Activated CD8-positive, alpha-beta memory T cell treated with anti-CD3 and anti-CD28 coated beads, Interleukin-2, amount 50 U/mL, for 48 hours (primary cell): Measurements from ENCODE around the gene CEBPZOS.
"Not testable (repeated sequence)": the region's sequence is repeated elsewhere in the genome, so short reads cannot be mapped to it uniquely, and the experiment has no call there.

Experiments
- DNase-seq: peaks from one replicate; pipeline ENCODE4 v3.0.0-alpha.2; 2020

CEBPZOS gene

DNA sequence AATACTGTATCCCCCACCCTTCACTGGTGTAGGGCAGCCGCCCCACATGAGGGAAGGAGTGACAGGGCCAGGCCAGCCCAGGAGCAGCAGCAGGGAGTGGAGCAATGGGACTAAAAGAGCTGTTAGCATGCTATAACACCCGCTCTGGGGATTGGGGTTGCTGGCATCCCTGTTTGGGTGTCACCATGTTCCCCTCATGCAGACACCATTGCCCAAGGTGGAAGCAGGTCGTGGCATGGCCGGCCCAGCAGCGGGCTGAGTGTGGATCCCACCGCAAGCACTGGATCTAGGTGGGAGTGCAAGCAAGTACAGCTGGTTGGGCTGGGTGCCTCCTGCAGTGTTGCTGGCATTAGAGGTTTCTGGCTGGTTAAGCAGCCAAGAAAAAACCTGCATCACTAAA, 4.5 kb upstream of the CEBPZOS start:
- no peak for DNase-seq

DNA sequence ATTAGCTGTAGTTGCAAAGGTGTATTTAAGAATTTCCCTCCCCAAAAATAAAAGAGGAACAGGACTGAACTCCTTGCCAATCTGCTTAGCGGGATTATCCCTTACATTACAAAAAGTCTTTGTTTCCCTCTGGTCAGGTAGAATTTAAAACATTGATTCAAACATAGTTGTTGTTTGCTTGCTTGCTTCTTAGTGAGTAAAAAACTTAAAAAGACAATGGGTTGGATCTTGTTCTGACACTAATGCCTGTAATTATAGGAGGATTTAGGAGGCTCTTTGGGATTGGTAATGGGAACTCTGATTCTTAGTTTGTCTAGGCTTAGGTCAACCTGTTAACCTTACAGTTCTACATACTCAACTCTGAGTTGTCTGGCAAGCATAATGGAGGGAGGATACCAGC, 3.7 kb upstream of the CEBPZOS start:
- DNase-seq: no peak

DNA sequence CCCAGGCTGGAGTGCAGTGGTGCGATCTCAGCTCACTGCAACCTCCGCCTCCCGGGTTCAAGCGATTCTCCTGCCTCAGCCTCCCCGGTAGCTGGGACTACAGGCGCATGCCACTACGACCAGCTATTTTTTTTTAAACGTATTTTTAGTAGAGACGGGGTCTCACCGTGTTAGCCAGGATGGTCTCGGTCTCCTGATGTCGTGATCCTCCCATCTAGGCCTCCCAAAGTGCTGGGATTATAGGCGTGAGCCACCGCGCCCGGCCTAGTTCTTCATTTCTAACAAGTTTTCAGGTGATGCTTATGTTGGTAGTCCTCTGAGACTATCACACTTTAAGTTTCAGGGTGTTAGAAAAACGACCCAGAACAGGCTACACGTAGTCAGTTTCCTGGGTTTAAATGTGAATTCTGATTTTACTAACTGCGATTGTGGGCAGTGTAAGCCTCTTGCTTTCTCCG, 405 bp upstream of the CEBPZOS start:
- not testable (repeated sequence) for DNase-seq

DNA sequence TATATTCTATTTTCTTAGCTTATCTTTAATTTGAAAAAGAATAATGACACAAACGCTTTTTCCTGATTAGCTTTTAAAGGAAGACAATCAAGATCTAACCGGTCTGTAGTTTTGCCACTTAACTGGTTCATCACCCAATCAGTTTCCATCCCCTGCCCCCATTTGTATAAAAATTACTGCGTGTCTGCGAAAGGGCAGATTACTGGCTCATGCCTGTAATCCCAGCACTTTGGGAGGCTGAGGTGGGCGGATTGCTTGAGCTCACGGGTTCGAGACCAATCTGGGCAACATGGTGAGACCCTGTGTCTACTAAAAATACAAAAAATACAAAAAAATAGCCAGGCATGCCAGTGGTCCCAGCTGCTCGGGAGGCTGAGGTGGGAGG, 2.4 kb downstream of the CEBPZOS start:
- DNase-seq: no peak

DNA sequence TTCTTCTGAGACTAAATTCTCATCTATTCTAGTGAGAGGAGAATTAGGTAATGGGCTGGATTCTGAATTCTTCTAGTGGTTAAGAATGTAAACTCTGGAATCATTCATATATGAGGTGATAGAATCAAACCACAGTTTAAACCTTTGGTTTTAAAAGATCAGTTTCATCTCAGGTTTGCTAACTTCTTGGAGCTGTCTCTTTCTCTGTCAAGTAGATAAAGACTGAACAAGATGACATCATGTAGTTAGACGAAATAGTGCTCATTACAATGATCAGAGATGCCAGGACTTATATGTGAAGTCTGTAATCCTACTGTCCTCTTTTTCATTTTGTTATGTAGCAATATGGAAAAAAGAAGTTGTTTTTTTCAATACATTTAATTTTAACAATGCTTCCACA, 4.9 kb downstream of the CEBPZOS start:
- no peak for DNase-seq

DNA sequence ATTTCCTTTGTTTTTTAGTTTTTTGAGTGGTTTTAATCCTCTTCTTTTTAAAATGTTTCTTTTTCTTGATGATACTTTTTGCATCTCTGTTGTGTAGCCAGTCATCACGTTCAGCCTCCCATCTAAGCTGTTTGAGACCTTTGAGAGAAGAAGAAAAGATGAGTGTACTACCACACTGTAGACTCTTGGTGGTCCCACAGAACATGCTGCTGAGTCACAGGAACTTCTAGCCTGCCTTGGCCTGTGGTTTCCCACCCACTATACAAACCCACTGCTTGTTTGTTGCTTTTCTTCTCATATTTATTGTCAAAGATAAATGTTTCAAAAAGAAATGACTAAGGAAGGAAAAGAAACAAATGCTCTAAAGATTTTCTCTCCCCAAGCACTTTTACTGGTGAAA, 5.5 kb downstream of the CEBPZOS start:
- DNase-seq: no peak

DNA sequence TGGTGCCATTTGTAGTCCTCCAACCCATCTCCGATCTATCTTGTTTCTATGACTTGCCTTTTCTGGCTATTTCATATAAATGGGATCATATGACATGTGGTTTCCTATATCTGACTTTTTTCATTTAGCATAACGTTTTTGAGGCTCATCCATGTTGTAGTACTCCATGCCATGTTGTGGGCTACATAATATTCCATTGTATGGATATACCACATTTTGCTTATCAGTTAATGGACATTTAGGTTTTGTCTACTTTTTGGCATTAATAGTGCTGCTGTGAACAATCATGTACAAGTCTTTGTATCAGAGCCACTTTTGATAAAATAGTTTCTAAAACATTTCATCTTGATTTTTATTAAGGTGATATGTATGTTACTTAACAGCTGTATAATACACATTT, 7.4 kb downstream of the CEBPZOS start:
- DNase-seq: no peak

- DNase-seq: not testable (repeated sequence)
Observed at GRCh38 chr2:37205071-37205661, 8.9 kb downstream of the CEBPZOS start.

DNA sequence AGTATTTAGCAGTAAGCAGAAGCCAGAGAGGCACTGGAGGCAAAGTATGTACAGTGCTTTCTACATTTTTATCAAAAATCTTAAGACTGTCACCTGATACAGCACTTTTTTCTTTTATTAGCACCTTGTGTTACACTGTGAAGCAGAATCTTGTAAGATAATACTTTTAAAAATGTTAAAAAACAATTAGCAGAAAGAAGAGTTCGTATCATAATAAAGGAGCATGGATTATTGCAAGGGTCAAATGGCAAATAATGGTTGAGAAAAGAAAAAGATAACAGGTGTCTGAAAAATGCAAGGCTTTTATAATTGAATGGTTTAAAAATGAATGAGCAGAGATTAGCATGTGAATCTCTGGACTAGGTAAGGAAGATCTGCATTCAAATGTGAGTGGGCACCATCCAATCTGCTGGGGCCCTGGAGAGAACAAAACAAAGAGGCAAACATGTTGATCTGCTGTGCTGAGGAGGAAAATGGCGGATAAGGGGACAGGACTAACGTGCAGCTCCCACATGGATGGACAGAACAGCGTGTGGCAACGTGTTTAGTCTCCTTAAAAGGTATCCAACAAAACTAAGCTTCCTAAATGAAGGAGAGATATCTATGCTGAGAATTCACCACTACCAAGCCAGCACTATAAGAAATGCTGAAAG, 9.5 kb downstream of the CEBPZOS start:
- no peak for DNase-seq

- not testable (repeated sequence) for DNase-seq
Observed at GRCh38 chr2:37206760-37207159, 10.5 kb downstream of the CEBPZOS start.

GRCh38 chr2:37211212-37211611, 14.9 kb downstream of the CEBPZOS start:
- DNase-seq: no peak

DNA sequence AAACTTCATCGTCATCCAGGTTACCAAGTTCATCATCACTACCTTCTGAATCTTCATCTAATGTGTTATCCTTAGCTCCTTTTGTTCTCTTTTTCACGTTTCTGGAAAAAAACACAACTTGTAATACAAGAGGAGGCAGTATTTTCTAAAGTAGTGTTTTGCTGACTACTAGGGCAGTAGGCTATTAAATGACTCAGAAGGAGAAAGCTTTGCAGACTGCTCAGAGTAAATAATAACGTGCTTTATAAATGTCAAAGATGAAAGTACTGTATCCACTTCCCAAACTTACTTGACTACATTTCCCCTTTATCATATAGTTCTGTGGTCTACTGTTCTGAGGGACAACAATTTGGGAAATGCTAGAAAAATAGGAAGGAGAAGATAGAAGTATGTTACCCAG, 15.6 kb downstream of the CEBPZOS start:
- DNase-seq: no peak

DNA sequence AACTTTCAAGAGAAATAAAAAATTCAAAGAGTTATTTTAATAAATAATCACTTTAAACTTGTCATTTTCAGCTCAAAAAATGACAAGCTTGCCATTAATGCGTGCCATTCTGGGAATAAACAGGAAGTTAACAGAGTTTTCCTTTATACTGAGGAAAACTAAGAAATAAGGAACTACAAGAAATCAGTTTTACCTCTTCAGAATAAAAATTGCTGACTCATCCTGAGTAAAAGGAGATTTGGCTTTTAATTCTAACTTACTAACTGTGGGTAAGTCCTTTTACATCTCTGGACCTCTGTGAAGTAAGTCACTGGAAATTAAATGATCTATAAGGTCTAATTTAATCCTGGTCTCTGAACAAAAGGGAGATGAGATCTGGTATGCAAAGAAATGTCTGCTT, 19.0 kb downstream of the CEBPZOS start:
- DNase-seq: no peak

GRCh38 chr2:37219046-37219445, 22.8 kb downstream of the CEBPZOS start:
- DNase-seq: no peak

DNA sequence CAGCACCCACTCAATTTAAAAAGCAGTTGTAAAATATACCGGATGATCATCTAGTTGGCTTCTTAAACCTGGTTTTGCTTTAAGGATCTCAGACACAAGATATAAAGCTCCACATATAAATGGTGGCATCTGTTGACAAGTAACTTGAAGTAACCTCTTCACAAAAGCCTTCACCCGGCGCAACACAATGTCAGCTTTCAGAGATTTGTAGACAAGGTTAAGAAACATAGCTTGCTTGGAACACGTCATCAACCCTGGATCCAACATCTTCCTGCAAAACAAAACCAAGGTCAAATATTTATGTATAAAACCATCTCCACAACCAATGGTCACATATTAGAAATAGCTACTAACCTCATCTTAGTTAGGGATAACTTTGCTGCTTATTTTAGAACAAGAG, 26.8 kb downstream of the CEBPZOS start:
- DNase-seq: no peak

GRCh38 chr2:37224063-37224462, 27.8 kb downstream of the CEBPZOS start:
- no peak for DNase-seq

- not testable (repeated sequence) for DNase-seq
Observed at GRCh38 chr2:37225129-37225528, 28.8 kb downstream of the CEBPZOS start.

GRCh38 chr2:37226863-37227262, 30.6 kb downstream of the CEBPZOS start:
- no peak for DNase-seq

DNA sequence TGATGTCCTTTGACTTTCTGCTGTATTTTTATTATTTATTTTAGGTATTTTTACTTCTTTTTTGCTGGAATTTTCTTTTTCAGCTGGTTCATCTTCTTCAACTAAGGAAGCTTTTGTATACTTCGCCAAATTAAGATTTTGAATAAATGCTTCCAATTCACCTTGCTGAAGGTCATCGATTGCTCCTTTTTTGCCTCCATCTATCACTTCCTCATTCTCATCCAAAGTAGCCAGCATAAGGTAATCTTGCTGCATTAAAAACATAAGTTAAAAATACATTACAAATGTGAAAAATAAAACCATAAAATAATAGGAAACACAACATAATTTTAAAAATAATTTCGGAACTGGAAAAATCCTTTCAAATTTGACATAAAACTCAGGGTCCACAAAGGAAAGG, 32.5 kb downstream of the CEBPZOS start:
- no peak for DNase-seq

DNA sequence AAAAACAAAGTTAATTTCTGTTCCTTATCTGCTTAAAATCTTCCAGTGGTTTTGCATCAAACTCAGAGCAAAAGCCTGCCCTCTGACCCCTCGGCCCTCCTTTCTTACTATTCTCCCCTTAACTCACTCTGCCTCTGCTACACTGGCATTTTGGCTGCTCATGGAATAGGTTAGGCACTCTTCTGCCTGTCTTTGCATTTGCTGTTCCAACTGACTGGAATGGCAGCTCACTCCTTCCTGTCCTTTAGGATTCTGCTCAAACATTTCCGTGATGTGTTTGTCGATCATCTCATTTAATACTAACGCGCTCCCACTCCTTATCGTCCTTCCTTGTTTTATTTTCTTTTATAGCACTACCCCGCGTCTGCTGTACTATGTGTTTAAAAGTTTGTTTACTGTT, 34.3 kb downstream of the CEBPZOS start:
- DNase-seq: no peak

DNA sequence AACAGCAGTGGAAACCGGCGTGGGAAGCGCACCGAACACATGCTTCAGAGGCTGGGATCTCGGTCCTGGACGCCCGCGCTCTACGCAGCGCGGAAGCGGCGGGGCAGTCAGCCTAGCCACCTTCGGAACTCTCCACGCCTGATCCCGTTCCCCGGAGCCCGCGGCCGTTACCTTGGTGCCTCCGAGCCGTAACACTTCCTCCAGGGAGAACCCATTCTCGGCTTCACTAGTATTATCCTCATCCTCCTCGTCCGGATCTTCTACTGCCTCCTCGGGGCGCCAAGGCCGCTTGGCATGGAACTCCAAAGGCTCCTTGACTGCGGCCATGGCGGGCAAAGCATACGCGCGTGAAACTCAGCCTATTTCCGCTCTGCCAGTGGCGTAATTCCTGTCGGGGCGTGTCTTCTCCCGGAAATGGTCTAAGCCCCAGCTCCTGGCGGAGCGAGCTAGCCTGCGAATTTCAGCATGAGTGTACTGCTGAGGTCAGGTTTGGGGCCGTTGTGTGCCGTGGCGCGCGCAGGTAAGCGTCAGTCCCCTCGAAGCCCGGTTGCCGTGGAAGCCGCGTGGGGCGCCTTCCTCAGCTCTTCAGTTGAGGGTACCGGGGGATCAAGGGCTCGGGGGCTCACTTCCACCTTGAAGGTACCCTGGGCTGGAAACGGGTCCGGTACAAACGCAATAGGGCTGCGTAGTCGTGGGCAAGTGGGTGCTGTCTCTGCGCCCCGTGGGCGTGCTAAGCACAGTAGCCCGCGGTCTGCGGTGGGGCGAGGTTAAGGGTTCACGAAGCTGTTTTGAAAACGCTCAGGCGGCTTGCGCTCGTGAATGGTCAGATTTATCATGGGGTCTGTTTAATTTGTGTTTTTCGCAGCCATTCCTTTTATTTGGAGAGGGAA, 35.2 kb downstream of the CEBPZOS start, which contains the start of the genes CEBPZ and NDUFAF7:
CEBPZ (minus strand) TSS at position 356 of the 890 bp plus-strand sequence; CDS start at position 327, 29 bp downstream.
NDUFAF7 (plus strand) TSS at position 418 of the 890 bp plus-strand sequence; CDS start at position 466, 48 bp downstream.
- peak; percentile 91 for DNase-seq

DNA sequence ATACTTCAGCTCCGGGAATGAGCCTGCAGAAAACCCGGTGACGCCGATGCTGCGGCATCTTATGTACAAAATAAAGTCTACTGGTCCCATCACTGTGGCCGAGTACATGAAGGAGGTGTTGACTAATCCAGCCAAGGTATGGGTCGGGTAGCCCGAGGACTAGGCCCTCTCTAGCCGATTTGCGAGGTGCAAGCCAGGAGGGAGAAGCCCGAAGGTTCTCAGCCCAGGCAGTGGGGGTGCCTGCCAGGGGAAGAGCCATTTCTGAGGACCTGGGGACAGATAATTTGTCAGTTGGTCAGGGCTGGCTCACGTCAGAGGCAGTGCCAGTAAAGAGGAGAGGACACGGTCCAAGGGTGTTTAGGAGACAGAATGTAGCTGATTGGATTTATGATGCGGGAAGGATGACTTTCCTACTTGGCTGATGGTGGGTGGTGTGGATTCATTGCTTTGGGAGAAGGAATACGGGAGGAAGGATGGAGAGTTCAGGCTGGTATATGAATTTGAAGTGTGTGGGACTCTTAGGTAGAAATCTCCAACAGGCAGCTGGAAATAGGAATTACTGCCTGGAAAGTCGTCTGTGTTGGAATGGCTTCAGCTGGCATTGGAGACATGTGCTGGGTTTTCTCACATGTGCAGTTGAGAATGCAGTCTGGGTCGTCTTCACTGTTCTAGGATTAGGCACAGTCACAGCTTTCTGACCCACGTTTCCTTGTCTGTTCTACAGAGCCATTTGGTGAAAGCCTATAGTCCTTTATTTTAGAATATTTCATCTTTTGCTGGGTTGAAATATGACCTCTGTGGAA, 36.0 kb downstream of the CEBPZOS start:
- DNase-seq: peak; percentile 63

GRCh38 chr2:37243435-37243834, 47.1 kb downstream of the CEBPZOS start:
- no peak for DNase-seq
